ENCODE data around the gene MRPL43. TPM values are rescaled to one million over a fixed set of nuclear protein-coding genes. Genes with fewer than 3 reads are reported as not detected.

Gene MRPL43
- total and polyA plus RNA-seq, 2 donors (not counting 1 experiment from before 2014, with no cell fraction given), result 56.2 to 99.4 TPM

DNA sequence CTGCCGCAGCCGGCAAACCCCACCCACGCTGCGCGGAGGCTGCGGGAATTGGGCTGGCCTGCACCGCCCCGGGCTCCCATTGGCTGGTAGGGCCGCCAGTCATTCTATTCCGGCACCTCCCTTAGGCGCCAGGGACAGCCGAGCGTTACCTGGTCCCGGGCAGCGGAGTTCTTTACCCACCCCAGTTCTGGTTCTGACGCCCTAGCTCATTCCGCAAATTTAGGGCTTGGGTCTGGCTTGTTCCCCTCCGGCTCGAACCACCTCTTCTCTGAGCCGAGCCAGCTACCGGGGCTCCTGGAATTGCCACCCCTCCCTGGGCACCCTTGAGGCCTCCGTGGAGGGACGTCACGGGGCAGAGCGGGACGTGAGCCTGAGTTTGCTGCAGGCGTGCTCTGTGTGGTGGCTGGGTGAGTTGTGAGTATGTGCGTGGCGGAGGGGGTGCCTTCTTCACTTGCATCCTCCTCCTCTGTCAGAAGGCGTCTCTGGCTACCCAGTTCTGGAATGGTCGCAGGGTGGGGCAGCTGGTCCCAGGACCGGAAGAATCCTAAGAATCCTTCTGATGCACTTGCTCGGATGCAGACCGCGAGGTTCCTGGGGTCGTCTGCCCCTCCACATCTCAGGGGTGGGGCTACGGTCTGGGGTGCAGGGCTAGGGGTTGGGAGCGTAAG, 44.0 kb upstream of the MRPL43 start, which contains the start of the genes PDZD7 and SFXN3:
Gene PDZD7 (minus strand): TSS at position 2 of the 668 bp plus-strand sequence. CDS start 910 bp downstream, outside the sequence.
Gene SFXN3 (plus strand): TSS at position 107 of the 668 bp plus-strand sequence. CDS start 3,461 bp downstream, outside the sequence.
- TF ChIP-seq, protein P1, sequence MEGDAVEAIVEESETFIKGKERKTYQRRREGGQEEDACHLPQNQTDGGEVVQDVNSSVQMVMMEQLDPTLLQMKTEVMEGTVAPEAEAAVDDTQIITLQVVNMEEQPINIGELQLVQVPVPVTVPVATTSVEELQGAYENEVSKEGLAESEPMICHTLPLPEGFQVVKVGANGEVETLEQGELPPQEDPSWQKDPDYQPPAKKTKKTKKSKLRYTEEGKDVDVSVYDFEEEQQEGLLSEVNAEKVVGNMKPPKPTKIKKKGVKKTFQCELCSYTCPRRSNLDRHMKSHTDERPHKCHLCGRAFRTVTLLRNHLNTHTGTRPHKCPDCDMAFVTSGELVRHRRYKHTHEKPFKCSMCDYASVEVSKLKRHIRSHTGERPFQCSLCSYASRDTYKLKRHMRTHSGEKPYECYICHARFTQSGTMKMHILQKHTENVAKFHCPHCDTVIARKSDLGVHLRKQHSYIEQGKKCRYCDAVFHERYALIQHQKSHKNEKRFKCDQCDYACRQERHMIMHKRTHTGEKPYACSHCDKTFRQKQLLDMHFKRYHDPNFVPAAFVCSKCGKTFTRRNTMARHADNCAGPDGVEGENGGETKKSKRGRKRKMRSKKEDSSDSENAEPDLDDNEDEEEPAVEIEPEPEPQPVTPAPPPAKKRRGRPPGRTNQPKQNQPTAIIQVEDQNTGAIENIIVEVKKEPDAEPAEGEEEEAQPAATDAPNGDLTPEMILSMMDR (IDR thresholded peaks at IDR 0.05), result no peak
- no peak for TF ChIP-seq EZH2 (IDR thresholded peaks at IDR 0.05; ENCODE audit: borderline replicate concordance, insufficient read depth, low read depth, low read length, poor library complexity, severe bottlenecking)
- intact Hi-C loops (cut with micrococcal nuclease), result loop anchor here (1.0 to 2.0 kb wide), 2 partner anchors 18 to 32 kb away; partner anchors contain the start of gene LZTS2
- peaks cover 15% of the 10 kb centered on the region for H3K27me3 Mint-ChIP-seq
- H3K27ac ChIP-seq (ENCODE audit: low read length in 2 of 2), result peak within 1 kb of the TSS; percentile 63 to 65
- peak within 1 kb of the TSS; percentile 92 for H3K4me2 ChIP-seq (replicated peaks; ENCODE audit: low read depth, low read length, poor library complexity, severe bottlenecking)
- peak within 1 kb of the TSS; percentile 90 for H3K27ac Mint-ChIP-seq
- H3K4me3 Mint-ChIP-seq, result peak within 1 kb of the TSS; percentile 88
- H3K4me3 ChIP-seq (ENCODE audit: control extremely low read depth in 1 of 5, extremely low read depth in 1 of 5, insufficient read depth in 1 of 5, low read depth in 2 of 5, low read length in 4 of 5), result peak within 1 kb of the TSS; percentile 26 to 96 (median 79)
- peak within 1 kb of the TSS; percentile 78 for H3K9ac ChIP-seq (ENCODE audit: low read length)
- ATAC-seq (ENCODE audit: low read depth), result peak; percentile 89
- peaks cover 0 to 2% (median 0%) of the 10 kb centered on the region in 3 donors for H3K9me3 ChIP-seq (ENCODE audit: control extremely low read depth in 1 of 3, control insufficient read depth in 2 of 3, insufficient read depth in 1 of 3, low read length in 2 of 3)
- peaks cover 14 to 26% of the 10 kb centered on the region in 2 donors for H3K4me1 ChIP-seq (ENCODE audit: control insufficient read depth in 2 of 2, insufficient read depth in 2 of 2, low read length in 2 of 2)
- peaks cover 19% of the 10 kb centered on the region for H3K4me1 Mint-ChIP-seq
- H3K27me3 ChIP-seq (replicated peaks in 1 of 4; ENCODE audit: control extremely low read depth in 1 of 4, control insufficient read depth in 3 of 4, insufficient read depth in 4 of 4, low read length in 3 of 4), result peaks cover 0 to 29% (median 13%) of the 10 kb centered on the region in 4 experiments
- H3K36me3 ChIP-seq (replicated peaks in 1 of 2; ENCODE audit: control extremely low read depth in 1 of 2, control insufficient read depth in 1 of 2, extremely low read depth in 1 of 2, insufficient read depth in 2 of 2, low read length in 1 of 2), result no peaks in the 10 kb centered on the region
- H4K20me1 ChIP-seq (ENCODE audit: control insufficient read depth, insufficient read depth, low read length, poor library complexity, severe bottlenecking), result peaks cover 4% of the 10 kb centered on the region
- no peaks in the 10 kb centered on the region for H3K79me2 ChIP-seq (ENCODE audit: control insufficient read depth, insufficient read depth, low read length)
- peak; percentile 95 for DNase-seq
- ChIA-PET POLR2A (interaction anchor here (0.7 to 2.1 kb wide), 7 partner anchors 11 to 43 kb away, joined by 3 to 13 read pairs (median 6); partner anchors contain the start of gene KAZALD1), CTCF (interaction anchor here (0.8 to 6.4 kb wide), 12 partner anchors 10 to 111 kb away, joined by 3 to 72 read pairs (median 7); partner anchors contain the start of gene KAZALD1)
- peak within 1 kb of the TSS; percentile 77 for H2AFZ ChIP-seq (ENCODE audit: insufficient read depth, low read depth, low read length, poor library complexity, severe bottlenecking)
- WGBS (ENCODE audit: insufficient coverage), result under 1% methylated on average over 32 of the region's 38 CpGs
- no peaks in the 10 kb centered on the region for H3K9me3 Mint-ChIP-seq (ENCODE audit: insufficient read depth)

All from B cell (primary cell).